ENCODE data around the gene SATB1.

SATB1 gene

GRCh38 chr3:18369551-18370185 lies 55.5 kb downstream of the SATB1 start:
- Histone ChIP-seq H2AFZ (ENCODE audit: low read depth, low read length) (no peak overlapping the region), H3K36me3 (replicated peaks; ENCODE audit: low read depth, low read length) (no peaks in the 10 kb centered on the region), H3K9me3 (ENCODE audit: insufficient read depth, low read length) (no peaks in the 10 kb centered on the region), H3K27me3 (ENCODE audit: low read depth, low read length) (no peaks in the 10 kb centered on the region), H3K4me3 (ENCODE audit: low read length) (no peak overlapping the region), H3K9ac (ENCODE audit: low read length) (no peak overlapping the region), H3K4me2 (ENCODE audit: low read length) (no peak overlapping the region), H3K27ac (ENCODE audit: low read length) (no peak overlapping the region), H3K79me2 (ENCODE audit: low read length) (no peaks in the 10 kb centered on the region), H4K20me1 (ENCODE audit: insufficient read depth, low read length) (no peaks in the 10 kb centered on the region), H3K4me1 (ENCODE audit: low read length) (no peaks in the 10 kb centered on the region)
- TF ChIP-seq, protein P1, sequence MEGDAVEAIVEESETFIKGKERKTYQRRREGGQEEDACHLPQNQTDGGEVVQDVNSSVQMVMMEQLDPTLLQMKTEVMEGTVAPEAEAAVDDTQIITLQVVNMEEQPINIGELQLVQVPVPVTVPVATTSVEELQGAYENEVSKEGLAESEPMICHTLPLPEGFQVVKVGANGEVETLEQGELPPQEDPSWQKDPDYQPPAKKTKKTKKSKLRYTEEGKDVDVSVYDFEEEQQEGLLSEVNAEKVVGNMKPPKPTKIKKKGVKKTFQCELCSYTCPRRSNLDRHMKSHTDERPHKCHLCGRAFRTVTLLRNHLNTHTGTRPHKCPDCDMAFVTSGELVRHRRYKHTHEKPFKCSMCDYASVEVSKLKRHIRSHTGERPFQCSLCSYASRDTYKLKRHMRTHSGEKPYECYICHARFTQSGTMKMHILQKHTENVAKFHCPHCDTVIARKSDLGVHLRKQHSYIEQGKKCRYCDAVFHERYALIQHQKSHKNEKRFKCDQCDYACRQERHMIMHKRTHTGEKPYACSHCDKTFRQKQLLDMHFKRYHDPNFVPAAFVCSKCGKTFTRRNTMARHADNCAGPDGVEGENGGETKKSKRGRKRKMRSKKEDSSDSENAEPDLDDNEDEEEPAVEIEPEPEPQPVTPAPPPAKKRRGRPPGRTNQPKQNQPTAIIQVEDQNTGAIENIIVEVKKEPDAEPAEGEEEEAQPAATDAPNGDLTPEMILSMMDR (IDR thresholded peaks at IDR 0.05; ENCODE audit: low read depth, low read length): no peak
- TF ChIP-seq EZH2phosphoT487 (IDR thresholded peaks at IDR 0.05; ENCODE audit: low read depth): no peak

DNA sequence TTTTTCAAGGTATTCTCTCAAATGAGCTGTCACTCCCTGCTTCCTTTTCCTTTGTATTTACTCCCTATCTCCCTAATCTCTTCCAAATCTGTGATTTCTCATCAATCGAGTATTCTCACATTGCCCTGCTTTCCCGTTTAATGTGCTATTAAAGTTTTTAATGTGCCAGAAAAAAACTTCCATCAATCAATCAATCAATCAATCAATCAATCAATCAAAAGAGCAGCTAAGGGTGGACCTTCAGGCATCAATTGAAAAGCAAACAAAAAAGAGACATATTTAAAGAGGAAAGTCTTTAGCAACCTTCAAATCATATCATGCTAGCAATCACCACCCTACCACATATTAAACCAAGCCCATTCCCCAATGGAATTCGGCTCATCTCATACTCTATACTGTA lies 58.9 kb downstream of the SATB1 start:
- no peaks in the 10 kb centered on the region for H3K27me3 ChIP-seq (ENCODE audit: low read depth, low read length)
- H3K9me3 ChIP-seq (ENCODE audit: insufficient read depth, low read length): no peaks in the 10 kb centered on the region
- H3K9ac ChIP-seq (ENCODE audit: low read length): no peak overlapping the region
- H4K20me1 ChIP-seq (ENCODE audit: insufficient read depth, low read length): no peaks in the 10 kb centered on the region
- H3K4me3 ChIP-seq (ENCODE audit: low read length): no peak overlapping the region
- H3K79me2 ChIP-seq (ENCODE audit: low read length): no peaks in the 10 kb centered on the region
- no peaks in the 10 kb centered on the region for H3K4me1 ChIP-seq (ENCODE audit: low read length)
- H3K36me3 ChIP-seq (replicated peaks; ENCODE audit: low read depth, low read length): no peaks in the 10 kb centered on the region
- H3K4me2 ChIP-seq (ENCODE audit: low read length): no peak overlapping the region
- no peak overlapping the region for H3K27ac ChIP-seq (ENCODE audit: low read length)
- TF ChIP-seq, protein P1 (IDR thresholded peaks at IDR 0.05; ENCODE audit: low read depth, low read length): no peak
- no peak for TF ChIP-seq EZH2phosphoT487 (IDR thresholded peaks at IDR 0.05; ENCODE audit: low read depth)
- H2AFZ ChIP-seq (ENCODE audit: low read depth, low read length): no peak overlapping the region

DNA sequence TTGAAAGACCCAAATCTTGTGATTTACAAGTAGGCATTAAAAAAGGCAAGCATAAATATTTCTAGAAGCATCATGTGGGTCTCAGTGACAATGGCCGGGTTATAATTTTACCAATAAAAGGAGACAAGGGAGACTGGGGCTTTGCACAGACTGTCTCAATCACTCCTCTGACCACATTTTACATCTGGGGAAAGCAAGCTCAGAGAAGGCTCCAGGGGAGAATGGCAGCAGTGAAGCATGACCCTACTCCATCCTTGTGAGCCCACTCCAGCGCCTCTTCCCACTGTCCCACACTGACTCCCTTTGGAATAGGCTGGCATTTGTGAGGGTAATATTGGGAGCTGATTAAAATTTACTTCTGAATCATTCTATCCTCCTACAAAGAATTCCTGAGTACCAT lies 61.8 kb downstream of the SATB1 start:
- Histone ChIP-seq H3K27ac (ENCODE audit: low read length) (no peak overlapping the region), H3K9ac (ENCODE audit: low read length) (no peak overlapping the region), H3K27me3 (ENCODE audit: low read depth, low read length) (no peaks in the 10 kb centered on the region), H3K9me3 (ENCODE audit: insufficient read depth, low read length) (no peaks in the 10 kb centered on the region), H3K4me1 (ENCODE audit: low read length) (no peaks in the 10 kb centered on the region), H3K4me2 (ENCODE audit: low read length) (no peak overlapping the region), H4K20me1 (ENCODE audit: insufficient read depth, low read length) (no peaks in the 10 kb centered on the region), H2AFZ (ENCODE audit: low read depth, low read length) (no peak overlapping the region), H3K79me2 (ENCODE audit: low read length) (no peaks in the 10 kb centered on the region), H3K36me3 (replicated peaks; ENCODE audit: low read depth, low read length) (no peaks in the 10 kb centered on the region), H3K4me3 (ENCODE audit: low read length) (no peak overlapping the region)
- TF ChIP-seq EZH2phosphoT487 (IDR thresholded peaks at IDR 0.05; ENCODE audit: low read depth): no peak

DNA sequence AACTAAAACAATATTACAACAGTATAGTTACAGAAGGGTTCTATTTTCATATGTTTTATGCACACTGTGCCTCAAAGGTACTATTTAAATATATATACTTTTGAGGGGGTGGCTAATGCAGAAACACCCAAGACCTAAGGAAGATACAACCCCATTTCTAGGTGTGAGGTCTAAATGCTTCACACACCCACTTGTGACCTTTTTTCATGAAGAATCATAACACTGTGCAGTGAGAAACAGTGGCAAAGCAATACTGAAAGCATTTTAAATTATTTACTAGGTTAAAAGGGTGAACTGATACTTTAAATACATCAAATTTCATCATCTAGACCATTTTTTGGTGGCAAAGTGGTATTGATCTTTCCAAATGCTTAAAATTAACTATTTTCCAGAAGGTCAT lies 67.4 kb downstream of the SATB1 start:
- Histone ChIP-seq H3K9ac (ENCODE audit: low read length) (no peak overlapping the region), H3K4me2 (ENCODE audit: low read length) (no peak overlapping the region), H3K27ac (ENCODE audit: low read length) (no peak overlapping the region), H3K79me2 (ENCODE audit: low read length) (no peaks in the 10 kb centered on the region), H4K20me1 (ENCODE audit: insufficient read depth, low read length) (no peaks in the 10 kb centered on the region), H3K4me3 (ENCODE audit: low read length) (no peak overlapping the region), H3K4me1 (ENCODE audit: low read length) (no peaks in the 10 kb centered on the region), H3K9me3 (ENCODE audit: insufficient read depth, low read length) (no peaks in the 10 kb centered on the region), H2AFZ (ENCODE audit: low read depth, low read length) (no peak overlapping the region), H3K27me3 (ENCODE audit: low read depth, low read length) (no peaks in the 10 kb centered on the region), H3K36me3 (replicated peaks; ENCODE audit: low read depth, low read length) (no peaks in the 10 kb centered on the region)
- no peak for TF ChIP-seq EZH2phosphoT487 (IDR thresholded peaks at IDR 0.05; ENCODE audit: low read depth)
- TF ChIP-seq, protein P1 (IDR thresholded peaks at IDR 0.05; ENCODE audit: low read depth, low read length): no peak
